ENCODE results near the gene MATN4.

GRCh38 chr20:45303586-45304463 lies 4.3 kb downstream of the MATN4 start:
- no peak for TF ChIP-seq POLR2A (IDR thresholded peaks at IDR 0.05)
- TF ChIP-seq CTCF (IDR thresholded peaks at IDR 0.05) = no peak
- TF ChIP-seq POLR2AphosphoS5 (IDR thresholded peaks at IDR 0.05) = no peak

Measured in prostate gland (tissue), 2 donors.